Measurements from ENCODE around the gene C5orf63.

C5orf63 gene

DNA sequence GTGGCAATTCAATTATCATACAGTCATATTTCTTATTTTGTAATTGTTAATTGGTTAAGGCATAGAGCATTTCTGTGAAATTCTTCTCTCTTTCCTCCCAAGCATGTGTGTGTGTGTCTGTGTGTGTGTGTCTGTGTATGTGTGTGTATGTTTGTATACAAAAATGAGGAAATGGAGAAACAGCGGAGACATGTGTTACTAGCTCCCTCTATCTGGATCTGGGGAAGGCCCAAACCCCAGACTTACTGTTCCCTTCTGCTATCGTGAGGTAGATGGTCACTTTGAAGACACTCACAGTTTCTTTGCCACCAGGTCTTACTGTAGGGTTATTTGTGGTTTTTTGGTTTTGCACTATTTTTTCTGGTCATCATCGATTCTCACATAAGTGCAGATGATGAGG, 11.4 kb upstream of the C5orf63 start:
- TF ChIP-seq CSRNP3 (CRISPR knock-in tag; IDR thresholded peaks at IDR 0.05), result no peak
- no peak for TF ChIP-seq GLIS3 (CRISPR knock-in tag; IDR thresholded peaks at IDR 0.05)
- no peak for TF ChIP-seq ZFP30 (CRISPR knock-in tag; IDR thresholded peaks at IDR 0.05)
- no peak for TF ChIP-seq OSR1 (CRISPR knock-in tag; IDR thresholded peaks at IDR 0.05)
- TF ChIP-seq SNAI2 (CRISPR knock-in tag; IDR thresholded peaks at IDR 0.05), result no peak
- TF ChIP-seq RARB (CRISPR knock-in tag; IDR thresholded peaks at IDR 0.05), result no peak
- no peak for TF ChIP-seq BACH2 (CRISPR knock-in tag; IDR thresholded peaks at IDR 0.05; ENCODE audit: borderline replicate concordance)
- no peak for TF ChIP-seq TOX (CRISPR knock-in tag; IDR thresholded peaks at IDR 0.05; ENCODE audit: borderline replicate concordance)
- no peak for TF ChIP-seq PPARA (CRISPR knock-in tag; IDR thresholded peaks at IDR 0.05; ENCODE audit: borderline replicate concordance)
- no peak for TF ChIP-seq ZNF70 (CRISPR knock-in tag; IDR thresholded peaks at IDR 0.05)
- no peak for TF ChIP-seq ZNF565 (CRISPR knock-in tag; conservative IDR thresholded peaks at IDR 0.05; ENCODE audit: low read depth)
- TF ChIP-seq POU6F1 (CRISPR knock-in tag; IDR thresholded peaks at IDR 0.05; ENCODE audit: borderline replicate concordance, low read depth), result no peak
- TF ChIP-seq ZFP3 (CRISPR knock-in tag; IDR thresholded peaks at IDR 0.05), result no peak
- no peak for TF ChIP-seq ESRRG (CRISPR knock-in tag; IDR thresholded peaks at IDR 0.05)
- no peak for TF ChIP-seq CSDC2 (CRISPR knock-in tag; IDR thresholded peaks at IDR 0.05)
- TF ChIP-seq ZC3H10 (CRISPR knock-in tag; IDR thresholded peaks at IDR 0.05), result no peak
- no peak for TF ChIP-seq ISL1 (CRISPR knock-in tag; IDR thresholded peaks at IDR 0.05)
- no peak for ATAC-seq

GRCh38 chr5:127083711-127084110, 10.4 kb upstream of the C5orf63 start:
- TF ChIP-seq GLIS3 (CRISPR knock-in tag; IDR thresholded peaks at IDR 0.05) (no peak), BACH2 (CRISPR knock-in tag; IDR thresholded peaks at IDR 0.05; ENCODE audit: borderline replicate concordance) (no peak), ZFP3 (CRISPR knock-in tag; IDR thresholded peaks at IDR 0.05) (no peak), TCF4 (CRISPR knock-in tag; IDR thresholded peaks at IDR 0.05; ENCODE audit: borderline replicate concordance) (no peak), ZNF565 (CRISPR knock-in tag; conservative IDR thresholded peaks at IDR 0.05; ENCODE audit: low read depth) (no peak), PATZ1 (CRISPR knock-in tag; IDR thresholded peaks at IDR 0.05; ENCODE audit: borderline replicate concordance) (no peak), CSRNP3 (CRISPR knock-in tag; IDR thresholded peaks at IDR 0.05) (no peak), PPARA (CRISPR knock-in tag; IDR thresholded peaks at IDR 0.05; ENCODE audit: borderline replicate concordance) (no peak), RARB (CRISPR knock-in tag; IDR thresholded peaks at IDR 0.05) (no peak), ISL1 (CRISPR knock-in tag; IDR thresholded peaks at IDR 0.05) (no peak), ZNF8 (CRISPR knock-in tag; IDR thresholded peaks at IDR 0.05) (no peak), ARNTL (CRISPR knock-in tag; IDR thresholded peaks at IDR 0.05; ENCODE audit: borderline replicate concordance, low read depth) (no peak), ZNF70 (CRISPR knock-in tag; IDR thresholded peaks at IDR 0.05) (no peak), ZC3H10 (CRISPR knock-in tag; IDR thresholded peaks at IDR 0.05) (no peak), SNAI2 (CRISPR knock-in tag; IDR thresholded peaks at IDR 0.05) (no peak)
- TF ChIP-seq, protein P1, sequence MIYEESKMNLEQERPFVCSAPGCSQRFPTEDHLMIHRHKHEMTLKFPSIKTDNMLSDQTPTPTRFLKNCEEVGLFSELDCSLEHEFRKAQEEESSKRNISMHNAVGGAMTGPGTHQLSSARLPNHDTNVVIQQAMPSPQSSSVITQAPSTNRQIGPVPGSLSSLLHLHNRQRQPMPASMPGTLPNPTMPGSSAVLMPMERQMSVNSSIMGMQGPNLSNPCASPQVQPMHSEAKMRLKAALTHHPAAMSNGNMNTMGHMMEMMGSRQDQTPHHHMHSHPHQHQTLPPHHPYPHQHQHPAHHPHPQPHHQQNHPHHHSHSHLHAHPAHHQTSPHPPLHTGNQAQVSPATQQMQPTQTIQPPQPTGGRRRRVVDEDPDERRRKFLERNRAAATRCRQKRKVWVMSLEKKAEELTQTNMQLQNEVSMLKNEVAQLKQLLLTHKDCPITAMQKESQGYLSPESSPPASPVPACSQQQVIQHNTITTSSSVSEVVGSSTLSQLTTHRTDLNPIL (CRISPR knock-in tag; IDR thresholded peaks at IDR 0.05; ENCODE audit: low read depth), result no peak
- ATAC-seq, result no peak

DNA sequence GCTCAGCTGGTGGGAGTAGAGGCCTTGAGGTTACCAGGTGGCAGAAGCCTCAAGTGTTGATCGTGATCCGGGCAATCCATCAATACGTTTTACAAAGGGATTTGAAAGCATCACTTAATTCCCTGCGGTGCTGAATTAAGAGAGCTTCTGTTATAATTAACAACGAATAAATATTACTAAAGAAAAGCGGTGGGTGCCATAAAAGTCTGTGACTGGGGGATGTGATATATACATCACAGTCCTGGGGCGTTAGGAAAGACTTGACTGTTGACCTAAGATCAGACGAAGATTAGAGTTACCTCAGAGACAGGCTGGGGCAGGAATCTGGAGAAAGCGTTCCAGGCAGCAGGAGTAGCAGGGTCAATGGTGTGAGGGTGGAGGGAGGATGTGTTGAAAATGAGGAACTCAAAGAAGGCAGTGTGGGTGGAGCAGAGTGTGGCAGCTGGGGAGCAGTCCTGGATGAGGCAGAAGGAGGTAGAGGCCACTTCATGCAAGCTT, 6.7 kb upstream of the C5orf63 start:
- no peak for ATAC-seq
- TF ChIP-seq ZNF70 (CRISPR knock-in tag; IDR thresholded peaks at IDR 0.05), result no peak
